Dedifferentiated amniotic fluid mesenchymal stem cell (primary cell): Measurements from ENCODE around the gene DENND6B.

Experiments used
- DNase-seq: peaks from one replicate; pipeline ENCODE4 v3.0.0-alpha.2; 2016; ENCODE audit errors: extremely low spot score

Gene DENND6B

DNA sequence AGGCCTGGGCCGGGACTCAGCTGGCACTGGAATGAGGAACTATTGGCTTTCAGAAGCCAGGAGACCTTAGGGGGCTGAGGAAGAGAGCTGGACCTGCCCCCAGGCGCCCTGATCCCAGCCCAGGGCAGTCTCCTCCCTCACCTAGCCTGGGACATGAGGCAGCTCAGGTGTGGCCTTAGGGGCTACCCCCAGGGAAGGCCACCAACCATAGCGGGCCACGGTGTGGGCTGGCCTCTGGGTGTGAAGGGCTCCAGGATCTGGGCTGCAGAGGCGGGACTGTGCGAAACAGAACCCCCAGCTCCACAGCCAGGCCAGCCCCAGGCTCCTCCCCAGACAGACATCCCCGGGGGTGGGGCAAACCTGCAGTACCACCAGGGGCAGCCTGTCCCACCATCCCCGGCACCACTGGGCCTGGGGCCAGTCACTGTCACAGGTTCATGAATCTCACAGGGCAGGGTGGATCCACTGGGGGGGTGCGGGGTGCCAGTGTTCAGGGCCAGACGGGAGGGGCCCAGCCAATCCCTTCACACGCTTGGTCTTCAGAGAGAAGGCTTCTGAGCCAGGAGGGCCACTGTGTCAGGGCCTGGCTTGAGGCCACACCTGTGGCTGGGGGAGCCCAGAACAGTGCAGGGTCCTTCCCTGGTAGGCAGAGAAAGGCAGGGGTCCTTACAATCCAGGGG lies 22.8 kb downstream of the DENND6B start:
- DNase-seq, result no peak

DNA sequence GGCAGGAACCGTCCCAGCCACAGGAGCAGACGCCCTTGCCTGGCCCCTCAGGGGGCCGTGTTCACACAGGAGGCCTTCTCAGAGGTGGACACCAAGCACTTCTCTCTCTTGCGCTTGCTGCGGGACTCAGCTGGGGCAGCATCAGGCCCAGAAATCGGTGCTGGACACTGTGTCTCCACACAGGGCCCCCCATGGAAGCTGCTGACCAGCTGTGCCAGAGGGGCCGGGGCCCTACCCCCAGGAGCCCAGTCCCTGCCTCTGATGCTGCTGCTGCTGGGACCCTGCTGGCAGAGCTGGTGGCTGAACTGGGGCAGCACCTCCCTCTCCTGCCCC lies 23.3 kb downstream of the DENND6B start:
- DNase-seq, result no peak

DNA sequence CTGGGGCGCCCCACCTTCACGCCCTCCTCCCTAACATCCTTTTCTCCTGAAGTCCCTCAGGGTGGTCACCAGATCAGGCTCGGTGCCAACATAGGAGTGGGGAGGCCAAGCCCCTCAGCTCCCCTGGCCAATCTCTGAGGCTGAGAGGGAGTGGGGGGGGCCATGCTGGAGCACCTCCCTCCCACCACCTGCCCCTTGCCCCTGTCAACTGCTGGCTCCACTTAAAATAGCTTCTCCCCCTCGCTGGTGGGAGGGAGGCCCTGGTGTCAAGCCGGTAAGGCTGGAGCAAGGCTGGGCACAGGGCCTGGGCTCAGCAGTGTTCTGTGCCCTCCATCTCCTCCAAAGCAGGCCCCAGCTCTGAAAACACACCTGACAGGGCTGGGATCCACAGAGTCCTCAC lies 24.2 kb downstream of the DENND6B start:
- no peak for DNase-seq

DNA sequence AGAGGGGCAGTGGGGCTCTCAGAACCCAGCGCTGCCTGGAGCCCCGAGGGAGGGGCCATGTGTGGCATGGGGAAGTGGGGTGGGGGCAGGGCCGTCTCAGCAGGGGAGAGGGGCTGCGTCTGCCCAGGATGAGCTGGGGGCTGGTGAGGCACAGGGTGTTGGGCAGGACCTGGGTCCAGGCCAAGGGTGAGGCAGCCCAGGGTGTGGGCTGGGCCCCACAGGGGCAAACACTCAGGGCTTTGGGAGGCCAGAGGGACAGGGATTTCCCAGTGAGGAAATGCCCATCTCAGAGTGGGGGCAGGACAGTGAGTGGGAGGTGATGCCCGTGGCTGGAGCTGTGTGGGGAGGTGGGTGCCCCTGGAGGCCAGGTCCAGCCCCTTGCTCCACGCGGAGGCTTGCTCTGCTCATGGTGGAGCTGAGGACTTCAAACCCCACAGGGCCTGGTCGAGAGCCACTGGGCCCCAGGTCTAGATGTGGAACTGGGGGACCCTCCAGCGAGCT lies 24.7 kb downstream of the DENND6B start:
- no peak for DNase-seq

DNA sequence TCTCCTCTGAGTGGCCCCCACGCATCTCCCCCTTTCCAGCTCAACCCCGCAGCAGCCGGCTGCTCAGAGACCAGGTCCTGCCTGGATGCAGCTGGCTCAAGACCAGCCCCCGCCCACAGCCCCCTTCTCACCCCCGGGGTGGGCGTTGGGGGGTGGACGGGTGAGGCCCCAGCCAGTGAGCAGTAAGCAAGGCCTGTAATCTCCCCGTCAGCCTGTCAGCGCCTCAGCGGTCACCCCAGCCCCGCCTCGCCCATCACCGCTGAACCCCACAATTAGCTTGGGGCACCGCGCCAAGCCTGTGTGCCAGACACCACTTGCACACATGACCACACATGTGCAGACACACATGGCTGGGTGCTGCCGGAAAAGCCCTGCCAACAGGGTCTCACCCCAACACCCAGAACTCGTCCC lies 25.2 kb downstream of the DENND6B start:
- DNase-seq, result no peak

DNA sequence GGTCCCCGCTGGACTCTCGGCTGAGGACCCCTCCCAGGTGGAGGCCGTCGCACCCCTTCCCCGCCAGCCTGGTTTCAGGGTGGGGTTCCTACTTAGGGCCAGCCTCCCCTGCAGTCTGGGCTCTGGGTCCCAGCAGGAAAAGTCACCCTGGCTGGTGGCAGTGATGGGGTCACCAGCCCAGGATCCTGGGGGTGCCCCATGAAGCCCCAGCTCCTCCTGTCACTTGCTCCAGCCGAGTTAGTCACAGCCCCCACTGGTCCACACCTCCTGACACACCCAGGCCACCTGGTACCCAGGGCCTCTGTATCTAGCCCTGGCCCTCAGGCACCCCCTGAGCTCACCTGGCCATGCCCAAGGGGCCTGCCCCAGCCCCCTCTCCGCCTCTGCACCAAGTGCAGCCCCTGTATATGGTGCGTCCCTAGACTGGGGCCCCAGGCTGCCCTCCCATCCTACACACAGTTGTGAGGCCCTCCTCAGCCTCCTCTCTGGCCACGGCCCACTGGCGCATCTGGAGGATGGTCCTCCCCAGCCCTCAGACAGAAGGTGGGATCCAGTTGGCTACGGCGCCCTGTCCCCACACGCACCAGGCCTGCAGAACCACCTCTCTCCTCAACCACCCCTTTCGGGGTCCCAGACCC lies 26.1 kb downstream of the DENND6B start:
- no peak for DNase-seq

DNA sequence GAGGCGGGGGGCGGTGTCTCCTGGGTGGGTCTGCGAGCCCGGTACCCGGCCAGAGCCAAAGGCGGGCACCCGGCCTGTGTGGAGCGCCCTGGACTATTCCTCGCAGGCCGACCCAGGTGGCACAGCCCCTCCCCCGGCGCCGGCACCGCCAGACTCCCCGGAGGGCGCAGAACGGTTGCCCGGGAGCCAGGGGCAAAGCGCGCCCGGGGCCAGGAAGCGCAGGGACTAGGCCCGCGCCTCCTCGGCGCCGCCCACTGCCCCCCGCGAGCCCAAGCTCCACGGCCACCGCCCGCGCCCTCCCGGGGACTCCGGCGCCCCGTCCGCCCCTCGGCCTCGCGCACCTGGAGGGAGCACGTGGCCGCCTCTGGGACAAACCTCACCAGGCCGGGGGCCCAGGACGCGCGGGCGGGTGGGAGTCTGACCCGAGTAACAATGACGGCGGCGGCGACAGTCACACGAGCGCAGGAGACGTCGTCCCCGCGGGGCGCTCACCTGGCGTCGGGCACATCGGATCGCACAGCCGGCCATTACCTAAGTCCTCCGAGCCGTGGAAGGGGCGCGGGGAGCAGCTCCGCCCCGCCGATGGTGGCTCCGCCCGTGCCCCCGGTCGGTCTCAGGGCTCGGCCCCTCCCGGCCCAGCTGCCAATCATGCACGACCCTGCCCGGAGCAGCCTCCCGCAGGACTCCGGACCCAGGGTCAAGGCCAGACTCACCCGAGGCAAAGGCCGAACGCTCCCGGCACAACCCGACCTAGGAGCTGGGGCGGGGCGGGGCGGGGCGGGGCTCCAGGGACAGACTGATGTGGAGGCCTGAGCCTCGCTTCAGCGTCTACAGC lies 26.8 kb downstream of the DENND6B start:
- no peak for DNase-seq

DNA sequence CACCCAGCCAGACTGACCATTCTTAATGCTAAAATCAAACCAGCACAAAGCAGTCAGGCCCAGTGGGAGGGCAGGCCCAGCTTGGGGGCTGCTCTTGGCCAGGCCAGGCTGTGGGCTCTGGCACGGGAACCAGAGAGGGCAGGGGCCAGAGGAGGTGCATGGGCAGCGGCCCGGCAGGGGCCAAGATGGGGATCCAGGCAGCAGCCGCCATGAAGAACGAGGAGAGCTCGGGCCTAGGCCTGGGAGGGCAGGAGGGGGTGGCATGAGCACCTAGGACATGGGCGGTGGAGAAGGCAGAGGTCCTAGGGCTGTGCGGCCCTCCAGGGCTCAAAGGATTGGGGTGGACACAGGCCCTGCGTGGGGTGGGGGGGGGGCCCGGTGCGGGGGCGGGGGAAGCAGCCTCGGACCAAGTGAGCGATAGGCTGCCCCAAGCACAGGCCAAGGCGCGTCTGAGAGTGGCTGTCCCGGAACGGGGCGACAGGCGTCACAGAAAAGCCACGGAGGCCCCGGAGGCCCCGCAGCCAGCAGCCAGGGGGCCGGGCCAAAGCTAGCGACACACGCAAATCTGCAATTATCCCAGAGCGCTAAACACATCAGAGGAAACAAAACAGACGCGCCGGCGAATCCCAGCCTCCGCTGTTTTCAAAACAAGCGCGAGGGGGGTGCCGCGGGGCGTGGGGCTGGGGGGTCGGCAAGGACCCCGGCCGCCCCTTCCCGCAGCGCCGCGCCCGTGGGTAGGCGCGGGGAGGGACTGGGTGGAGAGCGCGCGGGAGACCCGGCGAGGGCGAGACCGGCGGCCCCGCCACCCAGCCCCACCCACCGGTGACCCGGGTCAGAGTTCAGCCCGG lies 27.7 kb downstream of the DENND6B start:
- DNase-seq, result no peak

DNA sequence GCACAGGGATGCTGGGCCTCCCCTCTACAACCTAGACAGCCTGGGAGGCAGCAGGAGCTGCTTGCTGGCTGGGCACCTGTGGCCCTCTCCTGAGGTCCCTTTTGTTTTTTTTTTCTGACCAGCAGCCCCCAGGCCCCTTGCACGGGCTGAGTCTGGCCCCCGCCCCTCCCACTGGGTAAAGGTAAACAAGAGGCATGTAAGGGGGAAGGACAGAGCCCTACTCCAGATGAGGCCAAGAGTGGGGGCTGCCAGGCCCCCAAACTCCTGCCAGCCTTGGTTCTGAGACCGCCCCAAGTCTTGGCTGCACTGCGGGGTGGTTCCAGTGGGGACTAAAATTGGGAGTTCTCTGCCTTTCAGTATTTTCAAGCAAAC lies 28.6 kb downstream of the DENND6B start:
- DNase-seq, result no peak

DNA sequence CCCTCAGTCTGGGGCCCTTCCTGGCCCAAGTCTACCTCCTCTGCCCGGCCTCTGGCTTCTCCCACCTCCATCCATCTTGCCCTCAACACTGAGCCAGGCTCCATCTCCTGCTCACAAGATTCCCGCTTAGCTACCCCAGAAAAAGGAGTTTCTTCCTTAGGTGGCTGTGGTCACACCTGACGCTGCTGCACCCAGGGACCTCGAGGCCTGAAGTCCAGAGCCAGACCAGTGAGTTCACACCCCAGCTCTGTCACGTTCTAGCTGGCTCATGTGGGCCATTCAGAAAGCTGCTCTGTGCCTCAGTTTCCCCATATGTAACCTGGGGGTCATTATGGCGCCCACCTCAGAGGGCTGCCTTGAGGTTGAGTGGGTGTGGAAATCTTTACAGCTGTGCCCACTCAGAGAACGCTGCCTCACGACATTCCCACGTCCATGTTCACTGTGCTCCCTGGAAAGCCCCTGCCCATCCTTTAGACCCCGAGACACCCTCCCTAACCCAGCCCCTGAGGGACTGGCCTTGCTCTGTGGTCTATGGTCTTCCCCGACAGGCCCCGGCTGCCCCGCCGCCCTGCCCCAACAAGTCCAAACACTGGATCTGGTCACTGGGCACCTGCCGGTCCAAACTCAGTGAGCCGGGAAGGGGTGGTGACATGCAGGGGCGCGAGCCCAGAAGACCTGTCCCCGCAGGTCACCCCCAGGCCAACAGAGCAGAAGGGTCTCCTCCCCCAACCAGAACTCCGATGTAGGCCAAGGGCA lies 29.1 kb downstream of the DENND6B start:
- no peak for DNase-seq

DNA sequence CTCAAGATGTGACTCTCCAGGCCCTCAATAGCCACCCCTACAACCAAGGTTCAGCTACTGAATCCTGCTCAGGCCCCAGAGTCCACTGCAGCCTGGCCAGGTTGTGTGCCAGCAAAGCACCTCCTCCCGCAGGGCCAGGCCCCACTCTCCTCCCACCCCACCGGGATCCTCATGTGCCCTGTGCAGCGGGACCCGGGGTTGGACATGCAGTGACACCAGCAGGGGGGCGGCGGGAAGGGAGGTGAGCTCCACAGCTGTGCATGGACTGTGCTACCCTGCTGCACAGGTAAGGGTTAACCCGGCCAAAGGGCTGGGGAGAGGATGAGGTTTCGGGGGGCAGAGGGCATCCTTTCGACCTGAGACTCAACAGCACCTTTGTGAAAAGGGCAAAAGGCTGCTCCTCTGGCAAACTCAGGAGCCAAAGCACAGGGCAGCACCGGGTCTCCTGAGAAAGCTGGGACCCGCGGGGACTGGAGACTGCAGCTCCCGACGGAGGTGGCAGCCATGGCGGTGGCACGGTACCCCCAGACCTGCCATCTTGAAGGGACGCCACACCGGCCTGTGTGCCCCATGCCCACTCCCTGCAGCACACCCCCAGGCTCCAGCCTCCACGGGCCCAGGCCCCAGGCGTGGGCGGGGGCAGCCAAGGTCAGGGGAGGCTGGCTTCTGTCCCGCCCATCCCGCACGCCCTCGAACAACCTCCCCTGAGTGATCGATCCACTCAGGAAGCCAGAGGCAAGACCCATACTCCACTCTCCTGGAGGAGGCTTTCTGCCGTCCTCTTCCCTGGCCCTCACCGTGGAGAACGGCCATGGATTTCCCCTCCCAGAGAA lies 29.9 kb downstream of the DENND6B start:
- no peak for DNase-seq

DNA sequence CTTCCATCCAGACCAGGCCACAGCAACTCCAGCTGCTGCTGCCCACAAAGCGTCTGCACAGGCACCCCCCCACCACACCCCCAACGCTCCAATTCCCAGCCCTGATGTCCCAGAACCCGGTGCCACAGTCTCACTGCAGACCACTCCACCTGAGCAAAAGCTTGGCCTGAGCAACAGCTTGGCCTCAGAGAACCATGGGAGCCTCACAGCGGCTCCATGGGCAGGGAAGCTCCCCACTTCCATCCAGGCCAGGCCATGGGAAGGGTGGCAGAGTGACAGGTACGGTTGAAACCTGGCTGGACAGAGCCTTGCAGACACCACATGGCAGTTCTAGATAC lies 32.5 kb downstream of the DENND6B start:
- no peak for DNase-seq

DNA sequence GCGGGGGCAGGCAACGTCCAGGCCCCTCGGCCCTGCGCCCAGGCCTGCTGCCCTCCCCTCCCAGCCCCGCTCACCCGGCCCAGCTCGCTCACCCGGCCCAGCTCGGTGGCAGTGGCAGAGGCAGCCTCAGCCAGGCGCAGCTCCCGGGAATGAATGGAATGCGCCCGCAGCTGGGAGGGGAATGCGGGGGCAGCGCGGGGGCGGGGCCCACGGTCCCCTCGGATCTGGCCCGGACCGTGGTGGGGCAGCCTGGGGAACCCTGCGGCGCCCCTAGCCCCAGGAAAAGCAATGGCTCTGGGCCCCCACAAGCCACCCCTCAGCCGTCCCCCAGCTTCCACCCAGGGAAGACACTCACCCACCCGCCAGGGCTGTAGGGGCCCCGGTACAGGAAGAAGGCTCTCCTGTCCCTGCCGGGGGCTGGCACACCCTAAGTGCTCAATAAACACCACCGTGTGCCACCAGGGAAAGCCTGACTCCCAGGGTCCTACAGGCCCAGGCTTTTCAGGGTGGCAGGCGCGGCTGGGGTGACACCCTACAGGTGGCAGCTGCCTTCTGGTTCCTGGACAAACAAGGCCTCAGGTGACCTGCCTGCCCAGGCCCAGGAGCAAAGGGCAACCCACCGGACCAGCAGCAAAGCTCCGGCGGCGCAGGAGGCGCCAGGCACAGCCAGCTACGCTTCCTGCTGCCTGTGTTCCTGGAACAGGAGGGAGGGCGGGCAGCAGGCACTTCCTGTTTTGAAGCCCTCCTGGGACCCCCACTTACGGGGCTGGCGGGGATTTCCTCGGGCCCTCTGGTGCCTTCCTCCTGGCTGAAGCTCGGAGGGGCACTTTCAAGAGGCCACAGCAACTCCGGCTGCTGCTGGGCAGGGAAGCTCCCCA lies 33.1 kb downstream of the DENND6B start:
- DNase-seq, result peak; percentile 65

DNA sequence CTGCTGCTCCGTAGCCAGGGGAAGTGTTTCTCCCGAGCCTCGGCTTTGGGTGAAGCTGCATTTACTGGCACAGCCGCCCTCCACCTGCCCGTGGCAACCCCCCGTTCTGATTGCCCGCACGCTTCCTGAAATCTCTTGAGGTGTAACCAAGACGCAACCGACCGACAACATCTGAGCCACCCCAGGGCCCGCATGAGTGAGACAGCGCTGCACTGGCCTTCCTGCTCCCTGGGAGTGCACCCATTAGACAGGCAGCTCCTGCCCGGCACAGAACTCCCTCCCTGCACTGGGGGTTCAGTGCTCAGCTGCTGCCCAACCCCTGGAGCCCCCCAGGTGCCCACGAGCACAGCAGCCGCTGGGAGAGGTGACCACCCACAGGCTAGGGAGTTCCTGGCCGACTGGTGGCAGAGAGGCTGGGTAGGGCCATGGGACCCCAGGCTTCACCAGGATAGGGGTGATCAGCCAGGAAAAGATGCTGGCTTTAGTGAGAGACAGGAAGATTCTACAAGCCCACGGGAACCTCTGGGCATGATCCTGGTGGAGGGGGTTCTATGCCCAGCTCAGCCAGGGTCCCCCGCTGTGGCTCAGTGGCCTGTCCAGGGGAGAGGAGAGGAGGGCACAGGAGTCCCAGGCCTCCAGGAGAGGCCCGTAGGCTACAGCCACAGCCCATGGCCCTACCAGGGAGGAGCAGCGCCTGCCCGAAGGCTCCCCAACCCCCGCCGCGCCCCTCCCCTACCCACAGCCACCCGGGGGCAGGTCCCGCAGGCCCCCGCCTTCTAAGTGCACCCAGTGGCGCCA lies 34.0 kb downstream of the DENND6B start:
- no peak for DNase-seq

DNA sequence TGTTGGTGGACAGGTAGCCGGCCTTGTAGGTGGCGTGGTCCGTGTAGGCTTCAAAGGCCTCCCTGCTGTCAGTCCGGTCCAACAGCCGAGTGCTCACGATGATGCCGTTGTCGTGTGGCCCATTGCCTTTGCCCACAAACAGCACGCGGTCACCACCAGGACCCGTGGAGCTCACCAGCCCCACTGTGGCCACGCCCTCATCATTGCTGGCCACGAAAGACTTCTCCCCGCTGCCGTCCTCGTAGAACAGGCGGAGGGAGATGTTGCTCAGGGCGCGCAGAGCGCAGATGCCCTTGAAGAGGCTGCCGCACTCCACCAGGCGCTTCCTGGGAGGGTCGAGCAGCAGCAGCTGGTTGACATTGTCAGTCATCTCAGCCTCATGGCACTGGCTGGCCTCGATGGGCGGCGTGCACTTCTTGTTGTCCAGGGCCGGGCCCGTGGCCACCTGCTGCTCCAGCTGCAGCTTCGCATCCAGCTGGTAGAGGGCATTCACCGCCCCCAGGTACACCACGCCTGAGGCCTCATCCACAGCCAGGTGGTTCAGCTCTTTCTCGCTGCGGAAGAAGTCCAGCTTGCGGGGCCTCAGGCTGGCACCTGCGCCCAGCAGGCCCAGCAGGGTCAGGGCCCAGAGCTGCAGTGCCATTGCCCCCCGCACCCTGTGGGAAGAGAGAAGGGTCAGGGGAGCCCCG lies 36.7 kb downstream of the DENND6B start:
- DNase-seq, result no peak

DNA sequence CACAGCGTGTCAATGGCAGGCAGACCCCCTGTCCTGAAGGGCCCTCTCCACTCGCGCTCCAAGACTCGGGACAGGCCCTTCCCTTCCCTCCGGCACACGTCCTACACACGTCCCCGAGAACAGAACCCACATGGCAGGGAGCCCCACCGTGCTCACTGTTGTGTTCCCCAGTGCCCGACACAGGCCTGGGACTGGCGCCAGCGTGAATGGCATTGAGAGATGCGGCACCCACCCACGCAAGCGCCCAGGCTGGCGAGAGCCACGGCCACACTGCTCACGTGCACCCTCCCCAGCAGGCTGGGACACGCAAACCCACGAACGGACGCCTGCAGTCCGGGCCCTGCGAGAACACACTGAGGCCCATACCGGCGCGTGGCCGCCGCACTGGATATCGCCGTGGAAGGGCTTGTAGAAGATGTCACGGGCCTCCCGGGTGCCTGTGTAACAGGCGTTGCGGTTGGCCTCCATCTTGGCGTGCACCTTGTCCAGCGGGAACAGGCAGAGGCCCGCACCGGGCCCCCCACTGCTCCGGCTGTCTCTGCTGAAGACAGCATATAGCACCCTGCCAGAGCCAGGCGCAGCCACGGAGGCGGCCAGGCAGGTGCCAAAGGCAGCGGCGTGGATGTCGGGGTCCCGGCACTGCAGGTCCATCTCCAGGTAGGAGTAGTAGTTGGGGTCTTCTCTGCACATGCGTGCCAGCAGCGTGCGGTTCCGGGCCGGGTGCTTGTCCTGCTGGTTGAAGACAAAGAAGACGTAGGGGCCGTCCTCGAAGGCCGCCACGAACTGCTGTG lies 37.5 kb downstream of the DENND6B start:
- no peak for DNase-seq

DNA sequence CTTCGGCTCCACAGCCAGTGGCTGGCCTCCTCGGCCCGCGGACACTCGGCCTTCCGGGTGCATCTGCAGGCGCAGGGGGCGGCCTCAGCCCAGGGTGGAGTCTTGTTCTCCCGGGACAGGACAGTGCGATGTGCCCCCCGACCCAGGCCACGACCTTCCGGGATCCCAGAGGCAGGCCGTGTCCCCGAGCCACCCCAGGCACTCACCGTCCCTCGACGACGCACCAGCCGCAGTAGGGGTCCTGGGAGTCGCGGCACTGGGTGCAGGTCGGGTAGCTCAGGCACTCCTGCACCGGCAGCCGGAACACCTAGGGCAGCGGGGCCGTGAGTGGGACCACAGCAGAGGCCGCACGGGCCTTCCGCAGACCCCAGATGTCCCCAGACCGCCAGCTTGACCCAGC lies 39.1 kb downstream of the DENND6B start:
- no peak for DNase-seq
